GM19452 (cell line): ENCODE measurements around the gene TBX10.
"Not testable (repeated sequence)": the region's sequence is repeated elsewhere in the genome, so short reads cannot be mapped to it uniquely, and the experiment has no call there.

Experiments
- ATAC-seq: cut with Tn5 transposase; IDR thresholded peaks from one replicate; pipeline ENCODE4 v1.9.1; 2021; ENCODE audit not compliant: unreplicated experiment

Gene TBX10

DNA sequence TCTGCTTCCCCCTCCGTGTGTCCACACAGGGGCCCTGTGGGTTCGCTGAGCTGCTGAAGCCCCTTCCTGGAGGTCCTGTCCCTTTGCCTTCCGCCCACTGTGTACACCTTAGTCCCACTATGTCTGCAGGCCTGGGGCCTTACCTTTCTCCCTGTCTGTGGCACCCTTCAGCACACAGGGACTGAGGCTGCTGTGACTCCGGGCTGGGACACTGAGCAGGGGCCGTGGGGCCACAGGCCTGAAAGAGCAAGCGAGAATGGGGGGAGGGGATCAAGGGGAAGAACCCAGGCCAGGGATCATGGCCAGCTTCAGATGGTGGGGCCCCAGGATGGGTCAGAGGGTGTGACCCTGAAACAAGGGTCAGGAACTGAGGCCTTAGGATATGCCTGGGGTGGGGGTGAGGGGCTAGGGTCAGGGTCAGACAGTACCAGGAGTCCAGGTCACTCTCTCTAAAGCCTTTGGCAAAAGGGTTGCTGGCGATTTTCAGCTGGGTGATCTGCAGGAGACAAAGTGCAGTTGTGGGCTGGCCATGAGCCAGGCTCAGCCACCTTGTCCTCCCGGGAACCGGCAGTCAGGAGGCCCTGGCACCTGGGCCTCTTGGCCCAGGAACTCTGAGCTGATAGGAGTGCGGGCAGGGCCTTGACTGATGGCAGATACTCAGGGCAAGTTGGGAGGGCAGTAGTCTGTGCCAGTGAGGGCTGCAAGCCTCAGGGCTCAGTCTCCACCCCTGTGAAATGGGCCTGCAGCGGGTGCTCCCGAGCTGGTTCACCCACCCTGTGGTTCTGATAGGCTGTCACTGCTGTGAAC is 7.2 kb downstream of the TBX10 start:
- no peak for ATAC-seq

DNA sequence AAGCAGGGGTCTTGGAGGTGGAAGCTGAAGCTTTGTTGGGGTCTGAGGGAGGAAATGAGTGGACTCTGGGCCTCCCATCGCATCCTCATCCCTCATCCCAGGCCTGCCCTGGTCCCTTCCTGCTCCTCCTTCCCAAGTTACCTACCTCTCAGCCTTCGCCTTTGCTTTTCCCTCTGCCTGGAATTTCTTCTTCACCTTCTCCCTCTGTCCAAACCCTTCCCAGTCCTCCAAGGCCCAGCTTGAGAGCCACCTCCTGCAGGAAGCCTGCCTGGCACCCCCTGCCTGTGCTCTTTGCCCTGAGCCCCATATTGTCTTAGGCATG is 7.7 kb downstream of the TBX10 start:
- no peak for ATAC-seq

DNA sequence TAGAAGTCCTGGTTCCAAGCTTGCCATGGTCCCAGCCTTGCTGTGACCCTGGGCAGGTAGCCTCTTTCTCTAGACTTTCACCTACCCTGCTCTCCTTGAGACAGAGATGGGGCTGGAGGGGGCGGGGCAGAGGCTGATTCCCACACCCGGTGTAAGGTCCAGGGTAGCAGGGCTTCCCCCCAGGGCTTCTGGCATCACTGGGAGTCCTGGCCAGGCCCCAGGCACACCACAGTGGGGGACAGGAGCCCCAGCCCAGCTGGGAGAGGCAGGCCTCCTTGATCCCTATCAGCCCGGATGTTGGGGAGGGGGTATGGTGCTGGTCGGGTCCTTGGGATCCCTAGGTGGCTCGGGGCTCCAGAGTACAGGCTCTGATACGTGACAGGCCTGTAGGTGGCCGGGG is 8.2 kb downstream of the TBX10 start:
- no peak for ATAC-seq

DNA sequence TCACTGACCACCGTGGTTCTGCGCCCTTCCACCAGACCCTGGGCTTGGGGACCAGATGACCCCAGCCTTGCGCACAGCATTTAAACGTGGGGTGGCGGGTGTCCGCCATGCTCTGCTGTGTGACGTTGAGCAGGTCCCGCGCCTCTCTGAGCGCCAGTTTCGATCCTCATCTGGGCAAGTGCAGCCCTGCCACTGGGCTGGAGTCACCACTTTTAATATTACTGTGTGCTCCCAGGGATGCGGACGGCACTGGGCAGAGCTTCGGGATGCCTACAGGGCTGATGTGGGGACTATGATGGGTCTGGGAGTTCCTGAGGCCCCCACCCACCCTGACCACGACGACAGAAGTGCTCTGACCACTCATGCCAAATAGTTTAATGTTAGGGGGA is 8.6 kb downstream of the TBX10 start:
- ATAC-seq = no peak

DNA sequence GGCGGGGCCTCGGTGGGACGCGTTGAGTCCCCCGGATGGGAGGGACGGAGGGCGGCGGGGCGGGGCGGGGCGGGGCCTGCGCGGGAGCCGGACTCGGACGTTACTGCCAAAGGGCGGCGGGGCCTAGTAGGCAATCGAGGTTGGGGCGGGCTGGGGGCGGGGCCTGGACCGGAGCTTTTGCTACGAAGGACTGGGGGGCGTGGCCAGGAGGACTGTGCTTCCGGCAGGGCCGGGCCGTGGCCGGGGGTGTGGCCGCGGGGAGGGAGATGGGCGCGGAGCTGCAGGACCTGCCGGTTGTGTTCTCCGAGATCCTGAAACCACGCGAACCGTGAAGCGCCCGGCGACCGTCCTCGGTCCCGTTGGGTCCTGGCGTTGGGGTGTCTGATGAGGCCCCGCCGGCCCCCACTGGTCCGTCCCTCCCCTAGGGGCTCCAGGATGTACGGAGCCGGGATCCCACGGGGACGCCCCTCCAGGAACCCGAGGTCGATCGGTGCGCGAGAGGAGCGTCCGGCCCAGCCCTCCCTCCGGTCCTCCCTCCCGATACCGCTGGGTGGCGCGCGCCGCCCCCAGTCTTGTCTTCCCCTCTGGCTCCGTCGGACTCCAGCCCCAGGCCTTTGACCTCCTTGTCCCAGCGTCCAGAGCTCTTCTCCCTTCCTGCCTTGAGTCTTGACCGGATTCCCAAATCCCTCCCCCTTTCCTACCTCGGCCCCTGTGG is 9.2 kb downstream of the TBX10 start:
- ATAC-seq = peak; percentile 59

DNA sequence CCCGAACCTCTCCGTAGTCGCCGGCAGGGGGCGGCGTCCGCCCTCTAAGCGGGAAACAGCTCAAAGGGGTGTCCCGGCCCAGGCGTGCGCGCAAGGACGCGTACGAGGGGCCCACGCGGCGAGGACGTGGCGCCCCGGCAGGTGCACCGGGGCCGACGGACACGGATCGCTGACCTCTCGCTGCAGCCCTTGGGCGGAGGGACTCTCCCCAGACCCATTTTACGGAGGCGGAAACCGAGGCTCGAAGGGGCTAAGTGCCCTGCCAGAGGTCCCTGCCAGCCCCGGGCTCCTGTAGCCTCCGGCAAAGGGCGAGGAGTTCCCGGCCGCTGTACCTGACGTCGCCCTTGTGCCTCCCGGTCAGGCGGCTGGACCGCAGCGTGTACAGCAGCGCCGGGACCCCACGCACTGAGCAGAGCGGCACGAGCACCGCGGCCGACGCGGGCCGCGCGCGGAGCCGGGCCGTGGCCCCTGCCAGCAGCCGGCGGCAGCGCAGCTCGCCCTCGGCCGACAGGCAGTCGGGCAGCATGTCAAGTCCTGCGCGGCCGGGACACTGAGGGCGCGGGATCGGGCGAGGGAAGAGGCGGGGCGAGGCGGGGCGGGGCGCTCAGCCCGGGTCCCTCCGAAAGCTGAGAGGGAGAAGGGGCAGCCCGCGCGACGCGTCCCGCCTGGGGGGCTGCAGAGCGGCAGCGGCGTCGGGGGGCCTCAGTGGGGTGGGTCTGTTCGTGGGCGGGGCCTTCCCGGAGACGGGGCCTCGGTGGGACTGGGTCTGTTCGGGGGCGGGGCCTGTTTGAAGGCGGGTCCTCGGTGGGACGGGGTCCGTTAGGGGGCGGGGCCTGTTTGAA is 10.0 kb downstream of the TBX10 start, which contains the start of gene NUDT8:
Gene NUDT8 (minus strand): TSS at position 552 of the 842 bp plus-strand sequence. CDS start 26 bp downstream, at position 526.
- peak; percentile 46 for ATAC-seq

DNA sequence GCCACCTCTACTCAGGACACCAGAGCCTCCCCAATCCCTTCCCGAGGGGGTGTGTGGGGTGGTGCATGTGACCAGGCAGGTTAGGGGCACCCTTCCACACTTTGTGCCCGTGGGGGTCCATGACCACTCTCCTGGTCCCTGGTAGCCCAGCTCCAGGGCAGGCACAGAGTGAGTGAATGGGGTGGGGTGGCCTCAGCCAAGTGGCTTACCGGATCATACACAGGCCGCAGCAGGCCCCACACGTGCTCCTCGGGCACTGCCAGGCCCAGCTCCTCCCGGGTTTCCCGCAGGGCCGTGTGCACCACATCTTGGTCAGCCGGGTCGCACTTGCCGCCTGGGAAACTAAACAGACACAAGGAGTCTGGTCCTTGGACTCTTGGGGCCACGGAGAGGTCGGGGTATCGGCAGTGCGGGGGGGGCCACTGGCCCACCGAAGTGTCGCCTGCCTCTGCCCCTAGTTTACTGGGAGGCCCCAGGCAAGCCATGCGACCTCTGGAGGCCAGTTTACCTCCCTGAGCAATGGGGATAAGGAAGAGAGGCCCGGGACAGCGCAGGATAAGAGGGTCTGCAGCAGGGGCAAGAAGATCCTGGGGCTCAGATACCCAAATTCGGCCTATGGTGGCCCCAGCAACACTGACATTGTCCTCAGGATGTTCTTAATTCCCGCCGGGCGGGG is 10.7 kb downstream of the TBX10 start:
- ATAC-seq = no peak

DNA sequence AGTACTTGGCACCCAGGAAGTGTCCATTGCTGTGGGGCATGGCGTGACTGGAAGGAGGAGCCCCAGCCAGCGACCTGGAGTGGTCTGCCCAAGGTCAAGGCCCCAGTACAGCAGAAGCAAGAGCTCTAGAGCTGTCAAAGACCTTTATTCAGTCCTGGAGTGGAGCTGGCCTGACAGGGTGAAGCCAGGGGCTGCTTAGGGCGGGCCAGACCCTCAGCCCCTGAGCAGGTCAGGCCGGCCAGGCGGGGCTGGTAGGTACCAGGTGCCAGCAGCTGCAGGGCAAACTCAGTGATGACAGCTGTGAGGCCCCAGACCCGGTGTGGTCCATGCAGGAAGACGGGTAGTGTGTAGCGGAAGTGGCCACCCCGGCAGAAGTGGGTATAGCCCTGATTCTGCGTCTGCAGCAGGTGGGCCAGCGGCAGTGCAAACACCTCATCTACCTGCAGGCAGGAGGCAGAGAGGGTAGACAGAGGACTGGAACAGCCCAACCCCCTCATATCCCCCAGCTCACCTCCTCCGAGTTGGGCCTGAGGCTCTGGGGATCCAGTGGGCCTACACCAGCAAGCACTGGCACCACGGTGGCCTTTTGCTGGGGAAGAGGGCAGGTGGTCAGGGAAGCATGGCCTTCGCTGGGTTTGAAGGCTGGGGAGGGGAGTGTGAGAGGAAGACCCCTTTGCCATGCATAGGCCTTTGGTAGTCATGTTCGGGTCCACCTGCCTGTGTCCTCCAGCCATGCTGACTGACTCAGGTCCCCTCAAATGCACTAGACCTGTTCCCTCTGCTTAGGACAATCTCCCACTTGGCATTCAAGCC is 11.5 kb downstream of the TBX10 start:
- ATAC-seq = no peak

DNA sequence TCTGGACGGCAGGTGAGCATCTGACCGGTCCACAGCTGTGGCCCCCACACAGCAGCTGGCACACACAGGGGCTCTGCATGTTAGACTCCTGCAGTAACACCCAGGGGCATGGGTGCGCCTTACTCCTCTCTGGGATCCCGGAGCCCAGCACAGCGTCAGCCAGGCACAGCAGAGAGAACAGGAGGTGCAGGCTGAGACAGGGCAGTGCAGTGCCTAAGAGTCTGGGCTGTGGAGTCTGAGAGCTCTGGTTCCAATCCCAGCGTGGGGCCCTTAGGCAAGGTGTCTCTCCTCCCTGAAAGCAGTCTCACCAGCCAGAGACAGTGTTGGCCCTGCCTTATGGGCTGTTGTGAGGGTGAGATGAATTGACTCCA is 12.1 kb downstream of the TBX10 start:
- no peak for ATAC-seq

DNA sequence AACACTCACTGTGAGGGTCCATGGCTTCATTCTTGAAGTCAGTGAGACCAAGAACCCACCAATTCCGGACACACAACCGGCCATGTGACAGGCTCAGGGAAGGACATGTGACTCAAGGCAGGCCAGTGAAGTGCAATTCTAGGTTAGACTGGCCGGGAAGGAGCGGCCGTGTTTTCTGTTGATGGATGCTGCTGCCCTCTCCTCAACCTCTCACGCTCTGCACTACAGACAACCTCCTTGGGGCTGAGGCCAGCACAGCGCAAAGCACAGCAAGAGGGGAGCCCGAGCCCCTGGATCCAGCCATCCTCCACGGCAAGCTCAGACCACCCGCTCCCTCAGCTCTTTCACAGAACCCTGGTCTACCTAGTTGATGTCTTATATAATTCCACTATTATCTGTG is 12.6 kb downstream of the TBX10 start:
- ATAC-seq = no peak

DNA sequence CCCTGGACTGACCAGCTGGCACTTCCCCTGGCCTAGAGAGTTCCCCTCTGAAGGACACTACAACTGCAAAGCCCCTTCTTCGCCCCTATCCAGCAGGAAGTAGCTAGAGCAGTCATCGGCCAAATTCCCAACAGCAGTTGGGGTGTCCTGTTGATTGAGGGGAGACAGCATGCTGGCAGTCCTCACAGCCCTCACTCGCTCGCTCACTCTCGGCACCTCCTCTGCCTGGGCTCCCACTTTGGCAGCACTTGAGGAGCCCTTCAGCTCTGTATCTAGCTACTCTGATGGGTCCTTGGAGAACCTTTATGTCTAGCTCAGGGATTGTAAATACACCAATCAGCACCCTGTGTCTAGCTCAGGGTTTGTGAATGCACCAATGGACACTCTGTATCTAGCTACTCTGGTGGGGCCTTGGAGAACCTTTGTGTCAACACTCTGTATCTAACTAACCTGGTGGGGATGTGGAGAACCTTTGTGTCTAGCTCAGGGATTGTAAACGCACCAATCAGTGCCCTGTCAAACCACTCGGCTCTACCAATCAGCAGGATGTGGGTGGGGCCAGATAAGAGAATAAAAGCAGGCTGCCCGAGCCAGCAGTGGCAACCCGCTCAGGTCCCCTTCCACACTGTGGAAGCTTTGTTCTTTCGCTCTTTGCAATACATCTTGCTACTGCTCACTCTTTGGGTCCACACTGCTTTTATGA is 13.3 kb downstream of the TBX10 start:
- not testable (repeated sequence) for ATAC-seq

DNA sequence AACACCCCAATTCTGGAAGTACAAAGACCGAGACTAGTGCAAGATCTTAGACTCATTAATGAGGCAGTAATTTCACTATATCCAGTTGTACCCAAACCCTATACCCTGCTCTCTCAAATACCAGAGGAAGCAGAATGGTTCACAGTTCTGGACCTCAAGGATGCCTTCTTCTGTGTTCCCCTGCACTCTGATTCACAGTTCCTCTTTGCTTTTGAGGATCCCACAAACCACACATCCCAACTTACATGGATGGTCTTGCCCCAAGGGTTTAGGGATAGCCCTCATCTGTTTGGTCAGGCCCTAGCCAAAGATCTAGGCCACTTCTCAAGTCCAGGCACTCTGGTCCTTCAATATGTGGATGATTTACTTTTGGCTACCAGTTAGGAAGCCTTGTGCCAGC is 15.8 kb downstream of the TBX10 start:
- ATAC-seq = not testable (repeated sequence)

DNA sequence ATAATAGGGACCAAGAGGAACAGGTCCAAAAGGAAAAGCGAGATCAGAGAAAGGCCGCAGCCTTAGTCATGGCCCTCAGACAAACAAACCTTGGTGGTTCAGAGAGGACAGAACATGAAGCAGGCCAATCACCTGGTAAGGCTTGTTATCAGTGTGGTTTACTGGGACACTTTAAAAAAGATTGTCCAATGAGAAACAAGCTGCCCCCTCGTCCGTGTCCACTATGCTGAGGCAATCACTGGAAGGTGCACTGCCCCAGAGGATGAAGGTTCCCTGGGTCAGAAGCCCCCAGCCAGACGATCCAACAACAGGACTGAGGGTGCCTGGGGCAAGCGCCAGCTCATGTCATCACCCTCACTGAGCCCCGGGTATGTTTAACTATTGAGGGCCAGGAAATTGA is 16.7 kb downstream of the TBX10 start:
- ATAC-seq = not testable (repeated sequence)

DNA sequence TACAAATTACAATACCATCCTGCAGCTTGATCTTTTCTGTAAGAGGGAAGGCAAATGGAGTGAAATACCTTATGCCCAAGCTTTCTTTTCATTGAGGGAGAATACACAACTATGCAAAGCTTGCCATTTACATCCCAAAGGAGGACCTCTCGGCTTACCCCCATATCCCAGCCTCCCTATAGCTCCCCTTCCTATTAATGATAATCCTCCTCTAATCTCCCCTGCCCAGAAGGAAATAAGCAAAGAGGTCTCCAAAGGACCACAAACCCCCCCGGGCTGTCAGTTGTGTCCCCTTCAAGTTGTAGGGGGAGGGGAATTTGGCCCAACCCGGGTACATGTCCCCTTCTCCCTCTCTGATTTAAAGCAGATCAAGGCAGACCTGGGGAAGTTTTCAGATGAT is 17.6 kb downstream of the TBX10 start:
- ATAC-seq = not testable (repeated sequence)

DNA sequence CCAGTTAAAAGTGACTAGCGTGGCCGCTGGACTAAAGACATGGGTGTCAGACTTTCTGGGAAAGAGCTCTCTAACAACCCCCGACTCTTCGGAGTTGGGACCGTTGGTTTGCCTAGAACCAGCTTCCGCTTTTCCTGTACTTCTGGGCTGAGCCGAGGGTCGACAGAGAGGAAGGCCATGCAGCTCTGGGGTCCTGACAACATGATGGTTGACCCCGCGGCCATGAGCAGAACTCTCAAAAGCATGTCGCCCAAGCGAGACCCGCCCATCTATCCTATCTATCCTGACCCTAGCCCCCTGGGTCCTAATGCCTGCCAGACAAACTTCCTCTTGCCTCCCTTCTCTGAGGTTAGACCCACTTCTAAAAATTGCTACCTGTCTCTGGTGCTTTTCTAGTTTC is 18.9 kb downstream of the TBX10 start:
- not testable (repeated sequence) for ATAC-seq

DNA sequence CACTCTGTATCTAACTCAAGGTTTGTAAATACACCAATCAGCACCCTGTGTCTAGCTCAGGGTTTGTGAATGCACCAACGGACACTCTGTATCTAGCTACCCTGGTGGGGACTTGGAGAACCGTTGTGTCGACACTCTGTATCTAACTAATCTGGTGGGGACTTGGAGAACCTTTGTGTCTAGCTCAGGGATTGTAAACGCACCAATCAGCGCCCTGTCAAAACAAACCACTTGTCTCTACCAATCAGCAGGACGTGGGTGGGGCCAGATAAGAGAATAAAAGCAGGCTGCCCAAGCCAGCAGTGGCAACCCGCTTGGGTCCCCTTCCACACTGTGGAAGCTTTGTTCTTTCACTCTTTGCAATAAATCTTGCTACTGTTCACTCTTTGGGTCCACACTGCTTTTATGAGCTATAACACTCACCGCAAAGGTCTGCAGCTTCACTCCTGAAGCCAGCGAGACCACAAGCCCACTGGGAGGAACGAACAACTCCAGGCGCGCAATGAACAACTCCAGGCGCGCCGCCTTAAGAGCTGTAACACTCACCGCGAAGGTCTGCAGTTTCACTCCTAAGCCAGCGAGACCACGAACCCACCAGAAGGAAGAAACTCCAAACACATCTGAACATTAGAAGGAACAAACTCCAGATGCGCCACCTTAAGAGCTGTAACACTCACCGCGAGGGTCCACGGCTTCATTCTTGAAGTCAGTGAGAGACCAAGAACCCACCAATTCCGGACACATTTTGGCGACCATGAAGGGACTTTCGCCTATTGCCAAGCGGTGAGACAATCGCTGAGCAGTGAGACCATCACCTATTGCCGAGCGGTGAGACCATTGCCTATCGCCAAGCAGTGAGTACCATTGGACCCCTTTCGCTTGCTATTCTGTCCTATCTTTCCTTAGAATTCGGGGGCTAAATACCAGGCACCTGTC is 19.6 kb downstream of the TBX10 start:
- not testable (repeated sequence) for ATAC-seq

DNA sequence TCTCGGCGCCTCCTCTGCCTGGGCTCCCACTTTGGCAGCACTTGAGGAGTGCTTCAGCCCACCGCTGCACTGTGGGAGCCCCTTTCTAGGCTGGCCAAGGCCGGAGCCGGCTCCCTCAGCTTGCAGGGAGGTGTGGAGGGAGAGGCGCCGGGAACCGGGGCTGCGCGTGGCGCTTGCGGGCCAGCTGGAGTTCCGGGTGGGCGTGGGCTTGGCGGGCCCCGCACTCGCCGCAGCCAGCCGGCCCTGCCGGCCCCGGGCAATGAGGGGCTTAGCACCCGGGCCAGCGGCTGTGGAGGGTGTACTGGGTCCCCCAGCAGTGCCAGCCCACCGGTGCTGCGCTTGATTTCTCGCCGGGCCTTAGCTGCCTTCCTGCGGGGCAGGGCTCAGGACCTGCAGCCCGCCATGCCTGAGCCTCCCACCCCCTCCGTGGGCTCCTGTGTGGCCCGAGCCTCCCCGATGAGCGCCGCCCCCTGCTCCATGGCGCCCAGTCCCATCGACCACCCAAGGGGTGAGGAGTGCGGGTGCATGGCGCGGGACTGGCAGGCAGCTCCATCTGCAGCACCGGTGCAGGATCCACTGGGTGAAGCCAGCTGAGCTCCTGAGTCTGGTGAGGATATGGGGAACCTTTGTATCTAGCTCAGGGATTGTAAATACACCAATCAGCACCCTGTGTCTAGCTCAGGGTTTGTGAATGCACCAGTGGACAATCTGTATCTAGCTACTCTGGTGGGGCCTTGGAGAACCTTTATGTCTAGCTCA is 20.5 kb downstream of the TBX10 start:
- not testable (repeated sequence) for ATAC-seq
